Choroid plexus epithelial cell (primary cell): Measurements from ENCODE around the gene KIT.
A peak's percentile ranks its signal among the peaks of the same experiment; 100 is the strongest.

Source experiments
- DNase-seq: peaks from one replicate; pipeline ENCODE4 v3.0.0-alpha.2; 2010; ENCODE audit warnings: low read depth
- H3K4me3 ChIP-seq: 2 replicates; pipeline ENCODE4 v1.5.1; 2011; ENCODE audit warnings: low read depth, mild to moderate bottlenecking, control low read depth, low read length, moderate library complexity
- CTCF ChIP-seq: conservative IDR thresholded peaks from 2 replicates; pipeline ENCODE4 v1.5.1; 2011; ENCODE audit warnings: low read depth, mild to moderate bottlenecking, control low read depth, inconsistent platforms, low read length, moderate library complexity

Gene KIT

DNA sequence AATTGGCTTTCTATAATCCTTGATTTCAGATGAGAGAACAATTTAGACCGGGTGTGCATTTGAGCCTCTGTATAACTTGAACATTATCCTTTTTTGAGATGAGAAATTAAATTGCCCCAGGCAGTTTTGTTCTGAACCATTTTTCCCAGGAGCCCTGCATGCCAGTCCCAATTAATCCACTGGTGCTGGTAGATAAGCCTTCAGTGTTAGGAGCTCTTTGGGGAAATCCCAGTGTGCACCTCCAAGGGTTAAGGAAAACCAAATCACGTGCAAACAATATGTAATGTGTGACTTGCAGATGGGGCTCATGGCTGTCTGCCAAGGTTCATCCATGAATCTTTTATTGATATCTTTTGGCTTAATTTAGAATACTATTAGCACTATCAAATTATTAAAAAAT lies 43.2 kb downstream of the KIT start:
- TF ChIP-seq CTCF, result no peak

DNA sequence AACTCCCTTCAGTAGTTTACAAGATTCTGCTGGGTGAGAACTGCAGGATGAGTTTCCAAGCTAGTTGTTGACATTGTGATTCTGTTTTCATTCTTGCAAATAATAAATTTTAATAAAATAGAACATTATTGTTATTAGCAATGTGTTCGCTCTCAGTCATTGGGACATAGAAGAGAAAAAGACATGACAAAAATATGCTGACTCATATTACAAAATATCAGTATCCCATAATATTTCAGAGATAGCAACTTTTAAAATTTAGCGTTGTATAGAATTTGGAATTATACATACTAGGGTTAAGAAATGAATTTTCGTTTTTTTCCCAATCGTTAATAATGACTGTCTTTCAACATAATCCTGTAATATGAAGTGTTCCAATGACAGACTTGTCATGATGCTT lies 45.4 kb downstream of the KIT start:
- no peak overlapping the region for H3K4me3 ChIP-seq
- no peak for TF ChIP-seq CTCF

More for the DNA sequence above, 43.2 kb downstream of the KIT start:
- DNase-seq, result no peak
- H3K4me3 ChIP-seq, result no peak overlapping the region

DNA sequence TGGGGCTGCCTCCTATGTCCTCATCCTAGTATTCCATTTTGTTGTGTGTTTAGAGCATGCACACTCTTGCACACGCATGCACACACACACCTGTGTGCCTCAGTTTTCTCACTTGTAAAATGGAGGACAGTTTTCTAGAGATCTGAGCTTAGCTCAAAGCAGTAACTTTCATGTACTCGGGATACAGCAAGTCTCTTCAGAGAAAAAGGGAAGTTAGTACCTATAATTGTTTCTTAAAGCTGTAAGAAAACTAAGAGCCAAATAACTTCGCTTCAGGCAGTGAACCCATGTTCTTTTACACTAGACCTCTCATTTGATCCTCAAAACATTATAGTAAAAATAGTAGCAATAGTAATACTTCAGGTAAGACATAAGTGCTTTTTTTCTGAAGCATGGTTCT lies 49.6 kb downstream of the KIT start:
- no peak for TF ChIP-seq CTCF
- H3K4me3 ChIP-seq, result no peak overlapping the region
- DNase-seq, result no peak

More for the DNA sequence above, 45.4 kb downstream of the KIT start:
- no peak for DNase-seq

- TF ChIP-seq CTCF, result no peak
- no peak overlapping the region for H3K4me3 ChIP-seq
- DNase-seq, result no peak
Observed at GRCh38 chr4:54708339-54709279, 50.9 kb downstream of the KIT start.

DNA sequence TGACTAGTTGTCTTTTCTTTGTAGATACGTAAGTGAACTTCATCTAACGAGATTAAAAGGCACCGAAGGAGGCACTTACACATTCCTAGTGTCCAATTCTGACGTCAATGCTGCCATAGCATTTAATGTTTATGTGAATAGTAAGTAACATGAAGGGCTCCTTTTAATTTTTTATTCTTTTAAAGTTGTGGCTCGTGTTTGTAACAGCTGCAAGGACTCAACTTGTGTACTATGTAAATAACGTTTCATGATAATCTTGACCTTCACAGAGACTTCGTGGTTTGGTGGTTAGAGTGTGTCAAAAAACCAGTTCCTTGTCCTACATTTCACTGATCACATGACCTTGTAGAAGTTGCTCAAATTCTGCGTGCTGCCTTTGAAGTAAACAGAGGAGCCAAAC lies 51.6 kb downstream of the KIT start:
- TF ChIP-seq CTCF, result no peak
- no peak overlapping the region for H3K4me3 ChIP-seq
- DNase-seq, result peak; percentile 12

- TF ChIP-seq CTCF, result no peak
- no peak for DNase-seq
- H3K4me3 ChIP-seq, result no peak overlapping the region
Observed at GRCh38 chr4:54712206-54712605, 54.4 kb downstream of the KIT start.

DNA sequence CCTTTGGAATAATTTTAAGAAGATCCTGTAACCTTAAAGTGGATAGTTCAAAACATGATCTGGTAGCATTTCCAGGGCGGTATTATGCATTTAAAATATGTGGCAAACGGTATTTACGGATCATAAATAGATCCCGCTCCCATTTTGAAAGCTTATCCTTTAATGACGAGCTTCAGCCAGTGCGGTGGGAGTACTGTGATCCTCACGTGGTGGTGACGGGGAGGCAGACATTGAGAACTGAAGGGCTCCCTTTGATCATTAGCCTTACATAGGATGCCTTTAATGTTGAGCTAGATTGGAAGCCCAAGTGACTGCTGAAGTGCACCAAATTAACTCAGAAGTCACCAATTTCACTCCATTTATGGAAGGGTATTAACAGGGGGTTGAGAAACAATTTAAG lies 56.9 kb downstream of the KIT start:
- TF ChIP-seq CTCF, result no peak
- no peak for DNase-seq
- no peak overlapping the region for H3K4me3 ChIP-seq
